Brain microvascular endothelial cell (primary cell): ENCODE results near the gene HACD2.

Experiments
- DNase-seq: peaks from one replicate; pipeline ENCODE4 v3.0.0-alpha.2; 2020
- H3K27ac ChIP-seq: fragments of 250-450 bp; sonication (Bioruptor Pico); 2 replicates; pipeline ENCODE4 v1.5.1; 2020; ENCODE audit warnings: mild to moderate bottlenecking, moderate library complexity
- H3K27me3 ChIP-seq: fragments of 250-450 bp; sonication (Bioruptor Pico); replicated peaks from 2 replicates; pipeline ENCODE4 v1.5.1; 2020; ENCODE audit warnings: mild to moderate bottlenecking
- H3K36me3 ChIP-seq: fragments of 250-450 bp; sonication (Bioruptor Pico); replicated peaks from 2 replicates; pipeline ENCODE4 v1.5.1; 2020; ENCODE audit warnings: mild to moderate bottlenecking
- H3K4me3 ChIP-seq: 2 replicates; pipeline ENCODE4 v1.5.1; 2011; ENCODE audit warnings: low read depth, mild to moderate bottlenecking, control low read depth, low read length, moderate library complexity
- CTCF ChIP-seq: IDR thresholded peaks from 2 replicates; pipeline ENCODE4 v1.5.1; 2011; ENCODE audit warnings: low read depth, mild to moderate bottlenecking, moderate library complexity, low read length, control low read depth, inconsistent platforms; ENCODE audit errors: missing control alignments
- in situ Hi-C: cut with HindIII; loops from 2 replicates; pipeline ENCODE4 v1.10.0; 2017; ENCODE audit warnings: low sequenced_read_pairs, low pct_ligation_motif_present

The HACD2 gene

GRCh38 chr3:123597561-123597960 is 12.7 kb upstream of the HACD2 start:
- H3K27me3 ChIP-seq, result no peaks in the 10 kb centered on the region
- H3K36me3 ChIP-seq, result no peaks in the 10 kb centered on the region
- TF ChIP-seq CTCF, result no peak
- DNase-seq, result no peak
- in situ Hi-C loops, result no loop called here
- H3K27ac ChIP-seq, result no peak overlapping the region
- no peak overlapping the region for H3K4me3 ChIP-seq

- Histone ChIP-seq H3K36me3 (no peaks in the 10 kb centered on the region), H3K27me3 (no peaks in the 10 kb centered on the region), H3K27ac (no peak overlapping the region), H3K4me3 (no peak overlapping the region)
- TF ChIP-seq CTCF, result no peak
- DNase-seq, result no peak
- in situ Hi-C loops, result no loop called here
Measured at GRCh38 chr3:123595396-123596180, 10.7 kb upstream of the HACD2 start.

GRCh38 chr3:123593381-123593780 is 8.5 kb upstream of the HACD2 start:
- no peak for TF ChIP-seq CTCF
- in situ Hi-C loops, result no loop called here

GRCh38 chr3:123590685-123591450 is 6.0 kb upstream of the HACD2 start:
- Histone ChIP-seq H3K4me3 (no peak overlapping the region), H3K27ac (no peak overlapping the region), H3K36me3 (no peaks in the 10 kb centered on the region), H3K27me3 (no peaks in the 10 kb centered on the region)
- DNase-seq, result no peak
- no peak for TF ChIP-seq CTCF
- in situ Hi-C loops, result no loop called here

More at GRCh38 chr3:123593381-123593780, 8.5 kb upstream of the HACD2 start:
- no peak for DNase-seq
- Histone ChIP-seq H3K27me3 (no peaks in the 10 kb centered on the region), H3K4me3 (no peak overlapping the region), H3K36me3 (no peaks in the 10 kb centered on the region), H3K27ac (no peak overlapping the region)

- Histone ChIP-seq H3K27ac (peak overlapping the region; percentile 19), H3K27me3 (no peaks in the 10 kb centered on the region), H3K4me3 (no peak overlapping the region), H3K36me3 (no peaks in the 10 kb centered on the region)
- in situ Hi-C loops, result no loop called here
- no peak for DNase-seq
- no peak for TF ChIP-seq CTCF
Measured at GRCh38 chr3:123587401-123587800, 2.5 kb upstream of the HACD2 start.
